HepG2 (cell line): ENCODE measurements around the gene ELANE. TPM values are rescaled to one million over a fixed set of nuclear protein-coding genes. Genes with fewer than 3 reads are reported as not detected.

Experiments
- ARID5B ChIP-seq: IDR thresholded peaks from 2 replicates; pipeline ENCODE4 v1.4.0; 2020; ENCODE audit warnings: mild to moderate bottlenecking, missing genetic modification reagents
- KDM4B ChIP-seq: sonication (generic); formaldehyde crosslinking; IDR thresholded peaks from 2 replicates; pipeline ENCODE4 v1.4.0; 2020; ENCODE audit warnings: missing genetic modification reagents
- MTF2 ChIP-seq: sonication (generic); formaldehyde crosslinking; IDR thresholded peaks from 2 replicates; pipeline ENCODE4 v1.5.0; 2020; ENCODE audit warnings: missing genetic modification reagents, borderline replicate concordance
- POLR2AphosphoS2 ChIP-seq: IDR thresholded peaks from 2 replicates; pipeline ENCODE4 v1.6.1; 2011; ENCODE audit warnings: low read depth, low read length, improper control_type of control experiment
- ZBTB49 ChIP-seq: sonication (generic); formaldehyde crosslinking; IDR thresholded peaks from 2 replicates; pipeline ENCODE4 v1.4.0; 2020; ENCODE audit warnings: missing genetic modification reagents, borderline replicate concordance
- ZNF687 ChIP-seq: sonication (generic); formaldehyde crosslinking; IDR thresholded peaks from 2 replicates; pipeline ENCODE4 v1.5.1; 2020; ENCODE audit warnings: mild to moderate bottlenecking, missing genetic modification reagents, moderate library complexity
- polyA plus RNA-seq, 8 experiments: library from polyadenylated mRNA; depleted of rRNA in 3 of 8; stranded (reverse) in 7 of 8; unstranded in 1 of 8; fragments of >200 nt; fragmentation: Illumina TruSeq in 4 of 8; extraction: Trizol in 4 of 8; gene quantifications; 2 replicates each; pipeline versions ENCODE4 v1.2.1 to v1.2.3, GENCODE V29; 2011 to 2016; ENCODE audit warnings: low read depth in 4 of 8, missing spikeins in 1 of 8, mixed read lengths in 1 of 8; ENCODE audit not compliant: insufficient read depth in 1 of 8
- total RNA-seq, 5 experiments: library from RNA; depleted of rRNA; stranded (reverse); fragments of >200 nt; fragmentation: Illumina TruSeq; extraction: Trizol; gene quantifications; 2 replicates each; pipeline ENCODE4 v1.2.3, GENCODE V29; 2016; ENCODE audit warnings: low read depth in 1 of 5

Gene ELANE
- total and polyA plus RNA-seq, 2 of the 13 experiments (the other 11 are each of a cell fraction or from before 2014, with no cell fraction given) = not detected

- TF ChIP-seq ZNF687 (no peak), KDM4B (CRISPR knock-in tag) (no peak), POLR2AphosphoS2 (0 out of 2 replicates have a peak, but pooled peaks have one; percentile 46), ZBTB49 (CRISPR knock-in tag) (no peak), ARID5B (no peak), MTF2 (CRISPR knock-in tag) (no peak)
These were observed 35.6 kb upstream of the ELANE start (continued) for GRCh38 chr19:816500-816857.
